ENCODE results near the gene SNUPN. TPM values are rescaled to one million over a fixed set of nuclear protein-coding genes. Genes with fewer than 3 reads are reported as not detected.

The SNUPN gene
- total RNA-seq, 2 experiments from 2014 or later: 44.4 to 71.1 TPM

DNA sequence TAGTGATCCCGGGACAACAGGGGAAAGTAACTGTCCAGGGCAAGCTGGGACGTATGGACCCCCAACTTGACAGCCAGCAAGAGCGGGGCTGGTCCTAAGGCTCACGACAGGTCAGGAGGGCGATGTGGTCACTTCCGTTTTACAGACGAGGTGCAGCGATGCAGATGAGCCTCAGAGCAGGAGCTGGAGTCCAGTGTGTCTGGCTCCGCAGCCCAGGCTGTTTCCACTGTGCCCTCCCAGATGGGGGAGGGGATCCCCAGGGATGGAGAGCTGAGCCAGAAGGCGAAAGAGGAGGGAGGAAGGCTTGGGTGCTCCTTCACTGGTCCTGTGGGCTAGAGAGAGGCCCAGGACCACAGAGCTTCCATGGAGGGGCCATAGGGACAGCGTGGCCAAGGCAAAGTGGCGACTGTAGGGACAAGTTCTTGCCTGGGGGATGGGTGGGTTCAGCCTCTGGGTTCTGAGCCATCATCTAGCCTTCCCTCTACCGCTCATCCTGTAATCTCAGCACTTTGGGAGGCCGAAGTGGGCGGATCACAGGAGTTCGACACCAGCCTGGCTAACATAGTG lies 27.9 kb upstream of the SNUPN start:
- Histone ChIP-seq H3K36me3 (ENCODE audit: insufficient read depth, low read length) (no peaks in the 10 kb centered on the region), H3K79me2 (ENCODE audit: insufficient read depth, low read depth, low read length) (no peaks in the 10 kb centered on the region), H3K4me1 (ENCODE audit: insufficient read depth, low read length, poor library complexity, severe bottlenecking) (no peaks in the 10 kb centered on the region), H2AFZ (ENCODE audit: low read length) (no peak overlapping the region), H3K4me2 (ENCODE audit: low read length) (no peak overlapping the region), H3K4me3 (ENCODE audit: low read depth, low read length, poor library complexity, severe bottlenecking) (no peak overlapping the region), H4K20me1 (ENCODE audit: insufficient read depth, low read length) (no peaks in the 10 kb centered on the region), H3K9me3 (ENCODE audit: low read length) (no peaks in the 10 kb centered on the region), H3K27ac (ENCODE audit: low read depth, low read length, poor library complexity, severe bottlenecking) (no peak overlapping the region), H3K9me2 (ENCODE audit: insufficient read depth, low read length) (no peaks in the 10 kb centered on the region)
- DNase-seq (ENCODE audit: low spot score): no peak
- no TSS peak for BruUV-seq (replicated peaks)
- TF ChIP-seq CTCF (conservative IDR thresholded peaks at IDR 0.05; ENCODE audit: low read length) (no peak), EZH2phosphoT487 (IDR thresholded peaks at IDR 0.05; ENCODE audit: borderline replicate concordance, low read depth, low read length) (no peak)
- CTCF ChIA-PET (ENCODE audit: unreplicated experiment): no interaction called here
- POLR2A ChIA-PET: no interaction called here
- intact Hi-C loops (cut with micrococcal nuclease; ENCODE audit: unreplicated experiment): no loop called here

GRCh38 chr15:75651810-75652543 lies 26.5 kb upstream of the SNUPN start:
- no TSS peak for BruUV-seq (replicated peaks)
- DNase-seq (ENCODE audit: low spot score): no peak
- ChIA-PET CTCF (ENCODE audit: unreplicated experiment) (interaction anchor here (0.6 kb wide), 1 partner anchor 754 kb away, joined by 3 read pairs; no protein-coding TSS in a partner anchor), POLR2A (interaction anchor here (0.6 kb wide), 1 partner anchor 249 kb away, joined by 3 read pairs; no protein-coding TSS in a partner anchor)
- H3K9me2 ChIP-seq (ENCODE audit: insufficient read depth, low read length): no peaks in the 10 kb centered on the region
- H3K4me2 ChIP-seq (ENCODE audit: low read length): no peak overlapping the region
- no peaks in the 10 kb centered on the region for H3K79me2 ChIP-seq (ENCODE audit: insufficient read depth, low read depth, low read length)
- intact Hi-C loops (cut with micrococcal nuclease; ENCODE audit: unreplicated experiment): no loop called here
- TF ChIP-seq CTCF (conservative IDR thresholded peaks at IDR 0.05; ENCODE audit: low read length): no peak
- TF ChIP-seq EZH2phosphoT487 (IDR thresholded peaks at IDR 0.05; ENCODE audit: borderline replicate concordance, low read depth, low read length): no peak
- H3K4me3 ChIP-seq (ENCODE audit: low read depth, low read length, poor library complexity, severe bottlenecking): no peak overlapping the region
- H2AFZ ChIP-seq (ENCODE audit: low read length): no peak overlapping the region
- peaks cover 8% of the 10 kb centered on the region for H3K4me1 ChIP-seq (ENCODE audit: insufficient read depth, low read length, poor library complexity, severe bottlenecking)
- H4K20me1 ChIP-seq (ENCODE audit: insufficient read depth, low read length): no peaks in the 10 kb centered on the region
- H3K27ac ChIP-seq (ENCODE audit: low read depth, low read length, poor library complexity, severe bottlenecking): no peak overlapping the region
- H3K36me3 ChIP-seq (ENCODE audit: insufficient read depth, low read length): no peaks in the 10 kb centered on the region
- H3K9me3 ChIP-seq (ENCODE audit: low read length): no peaks in the 10 kb centered on the region
